ENCODE results near the gene KSR2. TPM values are rescaled to one million over a fixed set of nuclear protein-coding genes. Genes with fewer than 3 reads are reported as not detected.

The KSR2 gene
- total and polyA plus RNA-seq, 2 of the 4 experiments (the other 2 are of a cell fraction), result not detected

- Histone ChIP-seq H4K20me1 (ENCODE audit: insufficient read depth, low read length) (no peaks in the 10 kb centered on the region), H3K9me1 (ENCODE audit: insufficient read depth, low read length) (no peaks in the 10 kb centered on the region), H3K9ac (ENCODE audit: low read depth, low read length) (no peak overlapping the region), H2BK5ac (ENCODE audit: low read depth, low read length, poor library complexity, severe bottlenecking) (no peak overlapping the region), H3K4me2 (ENCODE audit: low read depth, low read length) (no peak overlapping the region), H2AK5ac (ENCODE audit: low read depth, low read length) (no peak overlapping the region), H3K79me1 (ENCODE audit: low read depth in 1 of 2, low read length in 2 of 2) (no peaks in the 10 kb centered on the region), H3K9me3 (ENCODE audit: control insufficient read depth, insufficient read depth, low read length) (peaks cover 13% of the 10 kb centered on the region), H3K4ac (ENCODE audit: low read depth, low read length) (no peak overlapping the region), H3K4me3 (ENCODE audit: insufficient read depth, low read depth, low read length) (no peak overlapping the region), H3K14ac (replicated peaks; ENCODE audit: low read depth, low read length) (no peak overlapping the region), H3K27ac (ENCODE audit: insufficient read depth, low read length) (no peak overlapping the region), H2BK15ac (ENCODE audit: low read depth, low read length) (no peak overlapping the region), H2BK120ac (ENCODE audit: low read depth, low read length) (no peak overlapping the region), H3K56ac (ENCODE audit: extremely low read depth, insufficient read depth, low read length) (no peak overlapping the region), H3K4me1 (ENCODE audit: control insufficient read depth, insufficient read depth, low read length) (no peaks in the 10 kb centered on the region), H4K5ac (ENCODE audit: low read depth, low read length) (no peak overlapping the region), H3K36me3 (ENCODE audit: control insufficient read depth, insufficient read depth, low read length) (no peaks in the 10 kb centered on the region), H2AFZ (replicated peaks; ENCODE audit: low read length, poor library complexity) (no peak overlapping the region), H3K23ac (ENCODE audit: low read depth, low read length) (no peak overlapping the region), H2BK20ac (ENCODE audit: low read depth, low read length) (no peak overlapping the region), H4K91ac (ENCODE audit: insufficient read depth, low read depth, low read length) (no peak overlapping the region), H4K8ac (ENCODE audit: low read depth in 2 of 2, low read length in 2 of 2) (no peak overlapping the region), H2AK9ac (replicated peaks; ENCODE audit: low read depth, low read length, poor library complexity) (no peak overlapping the region), H3K18ac (ENCODE audit: low read depth, low read length) (no peak overlapping the region), H3K27me3 (ENCODE audit: control insufficient read depth, insufficient read depth, low read length) (no peaks in the 10 kb centered on the region)
- in situ Hi-C loops (cut with MboI; ENCODE audit: low sequenced_read_pairs), result no loop called here
- ChIA-PET CTCF (no interaction called here), POLR2A (ENCODE audit: unreplicated experiment) (no interaction called here)
- WGBS, 2 experiments (ENCODE audit: extremely low coverage in 2 of 2, insufficient read length in 1 of 2), result 33% methylated on average over 2 of the region's 7 CpGs; no CpG with 5 or more reads in 1 of the 2 experiments
- intact Hi-C loops (cut with micrococcal nuclease), result no loop called here
- dilution Hi-C loops (cut with HindIII; ENCODE audit: low sequenced_read_pairs, unreplicated experiment), result no loop called here
- TF ChIP-seq, protein P1, sequence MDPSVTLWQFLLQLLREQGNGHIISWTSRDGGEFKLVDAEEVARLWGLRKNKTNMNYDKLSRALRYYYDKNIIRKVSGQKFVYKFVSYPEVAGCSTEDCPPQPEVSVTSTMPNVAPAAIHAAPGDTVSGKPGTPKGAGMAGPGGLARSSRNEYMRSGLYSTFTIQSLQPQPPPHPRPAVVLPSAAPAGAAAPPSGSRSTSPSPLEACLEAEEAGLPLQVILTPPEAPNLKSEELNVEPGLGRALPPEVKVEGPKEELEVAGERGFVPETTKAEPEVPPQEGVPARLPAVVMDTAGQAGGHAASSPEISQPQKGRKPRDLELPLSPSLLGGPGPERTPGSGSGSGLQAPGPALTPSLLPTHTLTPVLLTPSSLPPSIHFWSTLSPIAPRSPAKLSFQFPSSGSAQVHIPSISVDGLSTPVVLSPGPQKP (IDR thresholded peaks at IDR 0.05; ENCODE audit: borderline replicate concordance, low read depth, low read length), result no peak
- TF ChIP-seq MAFK (IDR thresholded peaks at IDR 0.05; ENCODE audit: low read depth, low read length) (no peak), RCOR1 (IDR thresholded peaks at IDR 0.05; ENCODE audit: insufficient replicate concordance, low read length) (no peak), CTCF (conservative IDR thresholded peaks at IDR 0.05; ENCODE audit: low read depth, low read length) (no peak), SMC3 (IDR thresholded peaks at IDR 0.05; ENCODE audit: low read depth, low read length) (no peak), BHLHE40 (IDR thresholded peaks at IDR 0.05; ENCODE audit: low read depth, low read length) (no peak), MAZ (IDR thresholded peaks at IDR 0.05; ENCODE audit: borderline replicate concordance, low read depth, low read length) (no peak), RFX5 (IDR thresholded peaks at IDR 0.05; ENCODE audit: low read depth, low read length) (no peak), MXI1 (IDR thresholded peaks at IDR 0.05; ENCODE audit: borderline replicate concordance, low read depth, low read length) (no peak), RAD21 (IDR thresholded peaks at IDR 0.05; ENCODE audit: low read length) (no peak)
- TF ChIP-seq, protein P2, sequence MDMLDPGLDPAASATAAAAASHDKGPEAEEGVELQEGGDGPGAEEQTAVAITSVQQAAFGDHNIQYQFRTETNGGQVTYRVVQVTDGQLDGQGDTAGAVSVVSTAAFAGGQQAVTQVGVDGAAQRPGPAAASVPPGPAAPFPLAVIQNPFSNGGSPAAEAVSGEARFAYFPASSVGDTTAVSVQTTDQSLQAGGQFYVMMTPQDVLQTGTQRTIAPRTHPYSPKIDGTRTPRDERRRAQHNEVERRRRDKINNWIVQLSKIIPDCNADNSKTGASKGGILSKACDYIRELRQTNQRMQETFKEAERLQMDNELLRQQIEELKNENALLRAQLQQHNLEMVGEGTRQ (IDR thresholded peaks at IDR 0.05; ENCODE audit: low read depth, low read length), result no peak
- BruUV-seq (replicated peaks), result no TSS peak
- no peak for DNase-seq
- ATAC-seq (ENCODE audit: low read depth), result no peak
Observed at GRCh38 chr12:117641885-117642284, 326.9 kb downstream of the KSR2 start.

Measured in IMR-90 (cell line).